SK-N-SH (cell line): Measurements from ENCODE around the gene ZEB1. TPM values are rescaled to one million over a fixed set of nuclear protein-coding genes. Genes with fewer than 3 reads are reported as not detected.

Source experiments
- CTCF ChIA-PET: fragments of 300-600, 350-600 bp; formaldehyde crosslinking; extraction: SDS; loops from one replicate; lab custom pipeline; 2021; lab: Yijun Ruan, JAX
- POLR2A ChIA-PET: fragments of 350-600 bp; sonication (Branson Sonifier 250); formaldehyde crosslinking; extraction: SDS; loops from one replicate; lab custom pipeline; 2020; ENCODE audit warnings: antibody characterized with exemption, inconsistent platforms; lab: Yijun Ruan, JAX
- DNase-seq: peaks from one replicate; pipeline ENCODE4 v3.0.0; 2012
- H2AFZ ChIP-seq: fragments of 200-600 bp; sonication (generic); 2 replicates; pipeline ENCODE4 v1.8.1; 2016; ENCODE audit warnings: antibody characterized with exemption, mild to moderate bottlenecking, low read depth
- H3F3A ChIP-seq: fragments of 200-600 bp; sonication (generic); replicated peaks from 2 replicates; pipeline ENCODE3; 2016; ENCODE audit warnings: antibody characterized with exemption, mild to moderate bottlenecking; ENCODE audit not compliant: insufficient read depth
- H3K27ac ChIP-seq, 2 experiments: fragments of 200-500 bp in 1 of 2; fragments of 200-600 bp in 1 of 2; sonication (Bioruptor generic) in 1 of 2; sonication (generic), shearing (Covaris generic) in 1 of 2; 2 replicates each; pipeline versions ENCODE4 v1.5.1 to v1.6.1; 2014 to 2016; ENCODE audit warnings: low read depth in 2 of 2, inconsistent platforms in 1 of 2, low read length in 1 of 2, mild to moderate bottlenecking in 1 of 2, mixed read lengths in 1 of 2
- H3K27me3 ChIP-seq: fragments of 200-600 bp; sonication (generic), shearing (Covaris generic); 2 replicates; pipeline ENCODE4 v1.6.1; 2016; ENCODE audit warnings: mixed run types; ENCODE audit not compliant: insufficient read depth
- H3K36me3 ChIP-seq, 2 experiments: fragments of 200-500 bp in 1 of 2; fragments of 200-600 bp in 1 of 2; sonication (Bioruptor generic) in 1 of 2; sonication (generic) in 1 of 2; replicated peaks in 1 of 2; 2 replicates each; pipeline versions ENCODE3 to v1.5.1; 2014 to 2016; ENCODE audit warnings: low read length in 1 of 2, mild to moderate bottlenecking in 1 of 2; ENCODE audit not compliant: insufficient read depth in 2 of 2, control insufficient read depth in 1 of 2
- H3K4me1 ChIP-seq, 2 experiments: fragments of 200-500 bp in 1 of 2; fragments of 200-600 bp in 1 of 2; sonication (Bioruptor generic) in 1 of 2; sonication (generic), shearing (Covaris generic) in 1 of 2; 2 replicates each; pipeline versions ENCODE4 v1.5.1 to v1.6.1; 2014 to 2016; ENCODE audit warnings: low read depth in 1 of 2, low read length in 1 of 2, mixed run types in 1 of 2; ENCODE audit not compliant: insufficient read depth in 2 of 2, control insufficient read depth in 1 of 2
- H3K4me2 ChIP-seq: fragments of 200-600 bp; sonication (generic), shearing (Covaris generic); 2 replicates; pipeline ENCODE4 v1.6.1; 2017; ENCODE audit warnings: mixed run types
- H3K4me3 ChIP-seq, 2 experiments: fragments of 200-500 bp in 1 of 2; fragments of 200-600 bp in 1 of 2; sonication (Bioruptor generic) in 1 of 2; sonication (generic), shearing (Covaris generic) in 1 of 2; 2 replicates each; pipeline versions ENCODE4 v1.5.1 to v1.8.1; 2014 to 2016; ENCODE audit warnings: low read depth in 2 of 2, inconsistent platforms in 1 of 2, low read length in 1 of 2, mild to moderate bottlenecking in 1 of 2, mixed read lengths in 1 of 2, moderate library complexity in 1 of 2
- H3K79me2 ChIP-seq: fragments of 200-600 bp; sonication (generic); 2 replicates; pipeline ENCODE4 v1.8.1; 2017; ENCODE audit warnings: mild to moderate bottlenecking; ENCODE audit not compliant: insufficient read depth
- H3K9ac ChIP-seq: fragments of 200-600 bp; sonication (generic); 2 replicates; pipeline ENCODE4 v1.6.1; 2017; ENCODE audit warnings: mixed run types
- H3K9me2 ChIP-seq: fragments of 200-600 bp; sonication (generic); 2 replicates; pipeline ENCODE4 v1.6.1; 2017; ENCODE audit warnings: mixed run types
- H3K9me3 ChIP-seq: fragments of 200-600 bp; sonication (generic); 2 replicates; pipeline ENCODE4 v1.6.1; 2017; ENCODE audit warnings: mixed run types, mild to moderate bottlenecking, moderate library complexity
- H4K20me1 ChIP-seq: fragments of 200-600 bp; sonication (generic); 2 replicates; pipeline ENCODE4 v1.6.1; 2017; ENCODE audit warnings: mild to moderate bottlenecking, mixed run types; ENCODE audit not compliant: insufficient read depth
- ELF1 ChIP-seq: IDR thresholded peaks from 2 replicates; pipeline ENCODE4 v1.4.0; 2012
- EP300 ChIP-seq, 2 experiments: IDR thresholded peaks; 2 replicates each; pipeline versions ENCODE4 v1.4.0 to v1.6.1; 2012; ENCODE audit warnings: borderline replicate concordance in 1 of 2, low read depth in 1 of 2, low read length in 1 of 2
- EZH2phosphoT487 ChIP-seq: fragments of 200-600 bp; sonication (generic); IDR thresholded peaks from 2 replicates; pipeline ENCODE4 v1.6.1; 2017; ENCODE audit warnings: low read depth, mixed run types, mild to moderate bottlenecking, antibody characterized with exemption, moderate library complexity, borderline replicate concordance
- FOSL2 ChIP-seq: IDR thresholded peaks from 2 replicates; pipeline ENCODE4 v1.4.0; 2012; ENCODE audit warnings: low read depth, mild to moderate bottlenecking, moderate library complexity, borderline replicate concordance
- GABPA ChIP-seq: IDR thresholded peaks from 2 replicates; pipeline ENCODE4 v1.4.0; 2012; ENCODE audit warnings: low read depth, mild to moderate bottlenecking
- GATA2 ChIP-seq: sonication (generic); formaldehyde crosslinking; IDR thresholded peaks from 2 replicates; pipeline ENCODE4 v1.5.0; 2020; ENCODE audit warnings: mild to moderate bottlenecking, missing genetic modification reagents
- NFIC ChIP-seq: IDR thresholded peaks from 2 replicates; pipeline ENCODE4 v1.4.0; 2012; ENCODE audit warnings: borderline replicate concordance
- POLR2AphosphoS5 ChIP-seq: IDR thresholded peaks from 2 replicates; pipeline ENCODE4 v1.6.1; 2012; ENCODE audit warnings: low read depth, low read length
- RCOR1 ChIP-seq: fragments of 150-350 bp; IDR thresholded peaks from 2 replicates; pipeline ENCODE4 v1.6.1; 2017; ENCODE audit warnings: antibody characterized with exemption, low read length
- RXRA ChIP-seq: IDR thresholded peaks from 2 replicates; pipeline ENCODE4 v1.4.0; 2012; ENCODE audit warnings: low read depth, mild to moderate bottlenecking, borderline replicate concordance
- SMC3 ChIP-seq: IDR thresholded peaks from 2 replicates; pipeline ENCODE4 v1.6.1; 2012; ENCODE audit warnings: low read depth, low read length, improper control_type of control experiment
- TAF1 ChIP-seq: IDR thresholded peaks from 2 replicates; pipeline ENCODE4 v1.6.1; 2012; ENCODE audit warnings: low read depth, mild to moderate bottlenecking, low read length, moderate library complexity, borderline replicate concordance
- WGBS: methylation state at CpG from one replicate; pipeline ENCODE4 v1.1.6; 2017; ENCODE audit warnings: low lambda C conversion rate; 5-methylcytosine and 5-hydroxymethylcytosine counted together
- polyA plus RNA-seq, 3 experiments: library from polyadenylated mRNA; depleted of rRNA; stranded (reverse); fragments of >200 nt; gene quantifications; 2 replicates each; pipeline ENCODE4 v1.2.3, GENCODE V29; 2012
- TF ChIP-seq, protein P1 (sequence below): IDR thresholded peaks from 2 replicates; pipeline ENCODE4 v1.4.0; 2012; ENCODE audit warnings: low read depth, borderline replicate concordance
- TF ChIP-seq, protein P2 (sequence below): IDR thresholded peaks from 2 replicates; pipeline ENCODE4; 2012
- TF ChIP-seq, protein P3 (sequence below): IDR thresholded peaks from 2 replicates; pipeline ENCODE4 v1.4.0; 2012; ENCODE audit warnings: low read depth
- TF ChIP-seq, protein P4 (sequence below): IDR thresholded peaks from 2 replicates; pipeline ENCODE4 v1.4.0; 2012; ENCODE audit warnings: low read depth, borderline replicate concordance
- TF ChIP-seq, protein P5 (sequence below): fragments of 150-350 bp; IDR thresholded peaks from 2 replicates; pipeline ENCODE4 v1.6.1; 2016; ENCODE audit warnings: mild to moderate bottlenecking, low read depth, low read length

The ZEB1 gene
- polyA plus RNA-seq, 1 of the 3 experiments (the other 2 are of a cell fraction) = 5.4 TPM

DNA sequence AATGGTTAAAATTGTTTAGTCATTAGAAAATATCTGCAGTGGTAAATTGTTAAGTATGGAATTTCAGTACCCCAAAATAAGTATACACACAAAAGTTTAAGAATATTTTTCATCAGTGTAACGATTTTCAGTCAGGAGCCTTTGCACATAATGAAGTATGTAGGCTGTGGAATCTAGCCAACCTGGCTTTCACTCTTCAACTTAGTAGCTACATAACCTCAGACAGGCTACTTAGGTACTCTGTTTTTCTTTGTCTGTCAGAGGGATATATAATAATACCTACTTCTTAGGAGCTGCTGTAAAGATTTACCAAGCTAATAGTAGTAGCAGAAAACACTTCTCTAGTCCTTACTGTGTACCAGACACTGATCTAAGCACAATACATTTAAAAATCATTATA lies 137.5 kb downstream of the ZEB1 start:
- TF ChIP-seq, protein P1, sequence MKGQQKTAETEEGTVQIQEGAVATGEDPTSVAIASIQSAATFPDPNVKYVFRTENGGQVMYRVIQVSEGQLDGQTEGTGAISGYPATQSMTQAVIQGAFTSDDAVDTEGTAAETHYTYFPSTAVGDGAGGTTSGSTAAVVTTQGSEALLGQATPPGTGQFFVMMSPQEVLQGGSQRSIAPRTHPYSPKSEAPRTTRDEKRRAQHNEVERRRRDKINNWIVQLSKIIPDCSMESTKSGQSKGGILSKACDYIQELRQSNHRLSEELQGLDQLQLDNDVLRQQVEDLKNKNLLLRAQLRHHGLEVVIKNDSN = no peak
- TF ChIP-seq SMC3 = no peak
- no peak for TF ChIP-seq TAF1
- no peak for TF ChIP-seq RXRA
- no peak for TF ChIP-seq ELF1
- TF ChIP-seq, protein P2, sequence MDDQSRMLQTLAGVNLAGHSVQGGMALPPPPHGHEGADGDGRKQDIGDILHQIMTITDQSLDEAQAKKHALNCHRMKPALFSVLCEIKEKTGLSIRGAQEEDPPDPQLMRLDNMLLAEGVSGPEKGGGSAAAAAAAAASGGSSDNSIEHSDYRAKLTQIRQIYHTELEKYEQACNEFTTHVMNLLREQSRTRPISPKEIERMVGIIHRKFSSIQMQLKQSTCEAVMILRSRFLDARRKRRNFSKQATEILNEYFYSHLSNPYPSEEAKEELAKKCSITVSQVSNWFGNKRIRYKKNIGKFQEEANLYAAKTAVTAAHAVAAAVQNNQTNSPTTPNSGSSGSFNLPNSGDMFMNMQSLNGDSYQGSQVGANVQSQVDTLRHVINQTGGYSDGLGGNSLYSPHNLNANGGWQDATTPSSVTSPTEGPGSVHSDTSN = no peak
- TF ChIP-seq, protein P3, sequence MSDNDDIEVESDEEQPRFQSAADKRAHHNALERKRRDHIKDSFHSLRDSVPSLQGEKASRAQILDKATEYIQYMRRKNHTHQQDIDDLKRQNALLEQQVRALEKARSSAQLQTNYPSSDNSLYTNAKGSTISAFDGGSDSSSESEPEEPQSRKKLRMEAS = no peak
- TF ChIP-seq, protein P4, sequence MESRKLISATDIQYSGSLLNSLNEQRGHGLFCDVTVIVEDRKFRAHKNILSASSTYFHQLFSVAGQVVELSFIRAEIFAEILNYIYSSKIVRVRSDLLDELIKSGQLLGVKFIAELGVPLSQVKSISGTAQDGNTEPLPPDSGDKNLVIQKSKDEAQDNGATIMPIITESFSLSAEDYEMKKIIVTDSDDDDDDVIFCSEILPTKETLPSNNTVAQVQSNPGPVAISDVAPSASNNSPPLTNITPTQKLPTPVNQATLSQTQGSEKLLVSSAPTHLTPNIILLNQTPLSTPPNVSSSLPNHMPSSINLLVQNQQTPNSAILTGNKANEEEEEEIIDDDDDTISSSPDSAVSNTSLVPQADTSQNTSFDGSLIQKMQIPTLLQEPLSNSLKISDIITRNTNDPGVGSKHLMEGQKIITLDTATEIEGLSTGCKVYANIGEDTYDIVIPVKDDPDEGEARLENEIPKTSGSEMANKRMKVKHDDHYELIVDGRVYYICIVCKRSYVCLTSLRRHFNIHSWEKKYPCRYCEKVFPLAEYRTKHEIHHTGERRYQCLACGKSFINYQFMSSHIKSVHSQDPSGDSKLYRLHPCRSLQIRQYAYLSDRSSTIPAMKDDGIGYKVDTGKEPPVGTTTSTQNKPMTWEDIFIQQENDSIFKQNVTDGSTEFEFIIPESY = no peak
- no peak for TF ChIP-seq RCOR1
- TF ChIP-seq GATA2 (CRISPR knock-in tag) = no peak
- no peak for TF ChIP-seq GABPA
- no peak for TF ChIP-seq EZH2phosphoT487
- no peak for TF ChIP-seq NFIC
- TF ChIP-seq POLR2AphosphoS5 = no peak
- TF ChIP-seq, all 33 proteins: peak for 0
- POLR2A ChIA-PET = no interaction called here
- no peak for DNase-seq
- H3K9ac ChIP-seq = no peak overlapping the region
- no peaks in the 10 kb centered on the region for H3K4me1 ChIP-seq
- no peaks in the 10 kb centered on the region for H3K27me3 ChIP-seq
- H3K9me3 ChIP-seq = no peaks in the 10 kb centered on the region
- no peak overlapping the region for H3K27ac ChIP-seq
- no peak overlapping the region for H3K4me2 ChIP-seq
- no peak overlapping the region for H3K4me3 ChIP-seq
- H3K79me2 ChIP-seq = peaks cover 18% of the 10 kb centered on the region
- no peaks in the 10 kb centered on the region for H3K9me2 ChIP-seq
- no peaks in the 10 kb centered on the region for H4K20me1 ChIP-seq
- CTCF ChIA-PET = no interaction called here
- no peaks in the 10 kb centered on the region for H3F3A ChIP-seq
- H3K36me3 ChIP-seq = peaks cover 0 to 8% of the 10 kb centered on the region in 2 experiments
- no peak overlapping the region for H2AFZ ChIP-seq
- WGBS = 88% methylated on average over 1 of the region's 1 CpG

DNA sequence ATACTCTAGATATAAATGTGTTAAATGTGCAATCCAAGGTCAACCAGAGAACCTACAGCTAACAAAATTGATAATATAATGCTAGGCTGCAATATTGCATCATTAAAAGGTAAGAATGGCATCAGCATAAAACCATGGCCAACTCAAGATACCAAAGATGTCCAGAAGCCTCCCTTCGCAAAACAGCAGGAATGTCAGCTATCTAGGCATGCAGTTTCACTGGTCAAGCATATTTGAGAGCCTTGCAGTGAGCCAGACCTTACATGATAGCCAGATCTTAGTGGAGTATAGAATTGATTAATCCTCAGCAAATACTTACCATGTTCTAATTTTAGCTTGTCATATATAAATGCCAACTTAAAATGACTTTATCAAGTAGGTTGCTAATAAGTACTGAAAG lies 138.8 kb downstream of the ZEB1 start:
- H3K27ac ChIP-seq = no peak overlapping the region
- H3K4me1 ChIP-seq = no peaks in the 10 kb centered on the region
- DNase-seq = no peak
- TF ChIP-seq EP300 (IDR thresholded peaks at IDR 0.05; ENCODE audit: borderline replicate concordance in 1 of 2, low read depth in 1 of 2, low read length in 1 of 2) = no peak
- no peak for TF ChIP-seq FOSL2
- TF ChIP-seq GATA2 (CRISPR knock-in tag) = no peak
- TF ChIP-seq, protein P4 = no peak
- TF ChIP-seq, protein P2 = no peak
- TF ChIP-seq, protein P5, sequence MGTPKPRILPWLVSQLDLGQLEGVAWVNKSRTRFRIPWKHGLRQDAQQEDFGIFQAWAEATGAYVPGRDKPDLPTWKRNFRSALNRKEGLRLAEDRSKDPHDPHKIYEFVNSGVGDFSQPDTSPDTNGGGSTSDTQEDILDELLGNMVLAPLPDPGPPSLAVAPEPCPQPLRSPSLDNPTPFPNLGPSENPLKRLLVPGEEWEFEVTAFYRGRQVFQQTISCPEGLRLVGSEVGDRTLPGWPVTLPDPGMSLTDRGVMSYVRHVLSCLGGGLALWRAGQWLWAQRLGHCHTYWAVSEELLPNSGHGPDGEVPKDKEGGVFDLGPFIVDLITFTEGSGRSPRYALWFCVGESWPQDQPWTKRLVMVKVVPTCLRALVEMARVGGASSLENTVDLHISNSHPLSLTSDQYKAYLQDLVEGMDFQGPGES = no peak
- TF ChIP-seq, all 33 proteins: peak for 0
- no peaks in the 10 kb centered on the region for H3K9me3 ChIP-seq
- ChIA-PET CTCF (no interaction called here), POLR2A (no interaction called here)
- H3K4me2 ChIP-seq = no peak overlapping the region
- H4K20me1 ChIP-seq = no peaks in the 10 kb centered on the region
- H3K9me2 ChIP-seq = no peaks in the 10 kb centered on the region
- no peaks in the 10 kb centered on the region for H3F3A ChIP-seq
- peaks cover 9% of the 10 kb centered on the region; the same call in 1 of the 2 replicates for H3K79me2 ChIP-seq
- 100% methylated on average over 1 of the region's 1 CpG for WGBS
- H3K9ac ChIP-seq = no peak overlapping the region
- no peaks in the 10 kb centered on the region for H3K27me3 ChIP-seq
- H2AFZ ChIP-seq = no peak overlapping the region
- H3K36me3 ChIP-seq = peaks cover 12 to 20% of the 10 kb centered on the region in 2 experiments
- no peak overlapping the region for H3K4me3 ChIP-seq
